Ectodermal cell (in vitro differentiated cells): ENCODE data around the gene HMCN2. TPM values are rescaled to one million over a fixed set of nuclear protein-coding genes. Genes with fewer than 3 reads are reported as not detected.
A peak's percentile ranks its signal among the peaks of the same experiment; 100 is the strongest.

Experiments
- H3K27ac ChIP-seq: 2 replicates; pipeline ENCODE4 v1.7.0; 2013; ENCODE audit warnings: mild to moderate bottlenecking, low read depth, low read length; ENCODE audit not compliant: insufficient read depth, poor library complexity, severe bottlenecking
- H3K27me3 ChIP-seq: 2 replicates; pipeline ENCODE4 v1.7.0; 2013; ENCODE audit warnings: mild to moderate bottlenecking, low read length; ENCODE audit not compliant: insufficient read depth, control insufficient read depth, poor library complexity, severe bottlenecking
- H3K36me3 ChIP-seq: one replicate; pipeline ENCODE4 v1.7.0; 2013; ENCODE audit warnings: low read length; ENCODE audit not compliant: control insufficient read depth, insufficient read depth
- H3K4me1 ChIP-seq: one replicate; pipeline ENCODE4 v1.7.0; 2013; ENCODE audit warnings: low read length; ENCODE audit not compliant: control insufficient read depth, insufficient read depth
- H3K4me3 ChIP-seq: 2 replicates; pipeline ENCODE4 v1.7.0; 2013; ENCODE audit warnings: low read depth, low read length, control low read depth; ENCODE audit not compliant: insufficient read depth
- H3K9me3 ChIP-seq: 2 replicates; pipeline ENCODE4 v1.7.0; 2013; ENCODE audit warnings: mild to moderate bottlenecking, low read length, moderate library complexity; ENCODE audit not compliant: control insufficient read depth
- WGBS, 2 experiments: methylation state at CpG; one replicate each; pipeline ENCODE4 v1.1.7; 2013; ENCODE audit warnings: missing lambda C conversion rate in 2 of 2; 5-methylcytosine and 5-hydroxymethylcytosine counted together
- polyA plus RNA-seq, 4 experiments: library from polyadenylated mRNA; stranded (reverse); fragments of 50-300 nt; gene quantifications; one replicate each; pipeline ENCODE4 v1.2.3, GENCODE V29; 2013

Gene HMCN2
- polyA plus RNA-seq (2013, experiment 1 of 4): 0.46 TPM
- polyA plus RNA-seq (2013, experiment 2 of 4): 0.84 TPM
- polyA plus RNA-seq (2013, experiment 3 of 4): 1.0 TPM
- polyA plus RNA-seq (2013, experiment 4 of 4): 0.61 TPM

GRCh38 chr9:130265431-130266235, at the start of gene HMCN2:
Gene HMCN2 (plus strand): TSS chr9:130265760. CDS start chr9:130265879, 119 bp downstream.
- no peaks in the 10 kb centered on the region for H3K36me3 ChIP-seq
- peaks cover 53% of the 10 kb centered on the region for H3K27me3 ChIP-seq
- WGBS, 2 experiments: 2% methylated on average over 89 of the region's 89 CpGs
- no peak within 1 kb of the TSS for H3K27ac ChIP-seq
- peaks cover 15% of the 10 kb centered on the region for H3K4me1 ChIP-seq
- H3K4me3 ChIP-seq: peak within 1 kb of the TSS; percentile 43
- H3K9me3 ChIP-seq: no peaks in the 10 kb centered on the region

GRCh38 chr9:130217838-130218237, 47.7 kb upstream of the HMCN2 start:
- Histone ChIP-seq H3K27ac (no peak overlapping the region), H3K27me3 (no peaks in the 10 kb centered on the region), H3K9me3 (no peaks in the 10 kb centered on the region), H3K4me3 (no peak overlapping the region), H3K36me3 (no peaks in the 10 kb centered on the region), H3K4me1 (peaks cover 15% of the 10 kb centered on the region)
- WGBS, 2 experiments: 94 to 95% methylated on average over 10 of the region's 10 CpGs

GRCh38 chr9:130219661-130220096, 45.9 kb upstream of the HMCN2 start:
- Histone ChIP-seq H3K4me3 (no peak overlapping the region), H3K4me1 (peaks cover 5% of the 10 kb centered on the region), H3K27ac (no peak overlapping the region), H3K36me3 (no peaks in the 10 kb centered on the region), H3K27me3 (no peaks in the 10 kb centered on the region), H3K9me3 (no peaks in the 10 kb centered on the region)
- WGBS, 2 experiments: 89 to 91% methylated on average over 16 of the region's 16 CpGs

- peak overlapping the region; percentile 47 for H3K27ac ChIP-seq
- H3K27me3 ChIP-seq: no peaks in the 10 kb centered on the region
- H3K4me1 ChIP-seq: peaks cover 3% of the 10 kb centered on the region
- 43 to 49% methylated on average over 8 of the region's 9 CpGs for WGBS, 2 experiments
- H3K9me3 ChIP-seq: no peaks in the 10 kb centered on the region
- no peaks in the 10 kb centered on the region for H3K36me3 ChIP-seq
- no peak overlapping the region for H3K4me3 ChIP-seq
Observed at GRCh38 chr9:130220352-130220751, 45.2 kb upstream of the HMCN2 start.

- H3K36me3 ChIP-seq: peaks cover 10% of the 10 kb centered on the region
- peaks cover 3% of the 10 kb centered on the region for H3K4me1 ChIP-seq
- no peaks in the 10 kb centered on the region for H3K27me3 ChIP-seq
- H3K9me3 ChIP-seq: no peaks in the 10 kb centered on the region
- no peak overlapping the region for H3K27ac ChIP-seq
- 94% methylated on average over 9 of the region's 9 CpGs for WGBS, 2 experiments
- H3K4me3 ChIP-seq: no peak overlapping the region
Observed at GRCh38 chr9:130222833-130223232, 42.7 kb upstream of the HMCN2 start.

- Histone ChIP-seq H3K27ac (no peak overlapping the region), H3K4me1 (no peaks in the 10 kb centered on the region), H3K9me3 (no peaks in the 10 kb centered on the region), H3K4me3 (no peak overlapping the region), H3K27me3 (no peaks in the 10 kb centered on the region), H3K36me3 (peaks cover 11% of the 10 kb centered on the region)
- WGBS, 2 experiments: 92% methylated on average over 11 of the region's 11 CpGs
Observed at GRCh38 chr9:130225071-130225470, 40.5 kb upstream of the HMCN2 start.

GRCh38 chr9:130225586-130225985, 40.0 kb upstream of the HMCN2 start:
- Histone ChIP-seq H3K4me1 (no peaks in the 10 kb centered on the region), H3K27ac (no peak overlapping the region), H3K36me3 (peaks cover 11% of the 10 kb centered on the region), H3K4me3 (no peak overlapping the region), H3K9me3 (no peaks in the 10 kb centered on the region), H3K27me3 (no peaks in the 10 kb centered on the region)
- WGBS, 2 experiments: 95 to 96% methylated on average over 20 of the region's 20 CpGs

GRCh38 chr9:130226112-130226511, 39.4 kb upstream of the HMCN2 start:
- H3K9me3 ChIP-seq: no peaks in the 10 kb centered on the region
- H3K27ac ChIP-seq: no peak overlapping the region
- H3K4me3 ChIP-seq: no peak overlapping the region
- 94 to 95% methylated on average over 12 of the region's 12 CpGs for WGBS, 2 experiments
- no peaks in the 10 kb centered on the region for H3K4me1 ChIP-seq
- H3K36me3 ChIP-seq: peaks cover 11% of the 10 kb centered on the region
- no peaks in the 10 kb centered on the region for H3K27me3 ChIP-seq

GRCh38 chr9:130227833-130228232, 37.7 kb upstream of the HMCN2 start:
- no peak overlapping the region for H3K4me3 ChIP-seq
- 90 to 95% methylated on average over 3 of the region's 3 CpGs for WGBS, 2 experiments
- no peaks in the 10 kb centered on the region for H3K4me1 ChIP-seq
- H3K9me3 ChIP-seq: no peaks in the 10 kb centered on the region
- H3K36me3 ChIP-seq: peaks cover 12% of the 10 kb centered on the region
- no peak overlapping the region for H3K27ac ChIP-seq
- H3K27me3 ChIP-seq: no peaks in the 10 kb centered on the region

GRCh38 chr9:130229759-130230158, 35.8 kb upstream of the HMCN2 start:
- Histone ChIP-seq H3K36me3 (peaks cover 17% of the 10 kb centered on the region), H3K27me3 (no peaks in the 10 kb centered on the region), H3K9me3 (no peaks in the 10 kb centered on the region), H3K4me3 (no peak overlapping the region), H3K27ac (no peak overlapping the region), H3K4me1 (no peaks in the 10 kb centered on the region)
- 82 to 95% methylated on average over 1 to 3 of the region's 3 CpGs for WGBS, 2 experiments
